Measurements from ENCODE around the gene RBM25. TPM values are rescaled to one million over a fixed set of nuclear protein-coding genes. Genes with fewer than 3 reads are reported as not detected.

RBM25 gene
- total RNA-seq, 1 experiment from 2014 or later, result 59.7 TPM

GRCh38 chr14:73143003-73143402 is 84.7 kb downstream of the RBM25 start:
- Histone ChIP-seq H3K4me3 (ENCODE audit: low read depth in 2 of 2, low read length in 2 of 2) (no peak overlapping the region), H3K36me3 (ENCODE audit: control insufficient read depth, insufficient read depth, low read length) (no peaks in the 10 kb centered on the region), H3K4me1 (ENCODE audit: control insufficient read depth, insufficient read depth, low read length) (no peaks in the 10 kb centered on the region; the same call in 1 of the 2 replicates), H3K27me3 (ENCODE audit: control insufficient read depth, insufficient read depth, low read length) (no peaks in the 10 kb centered on the region), H3K9me3 (ENCODE audit: control insufficient read depth, insufficient read depth, low read depth, low read length) (no peaks in the 10 kb centered on the region), H3K27ac (ENCODE audit: low read length) (no peak overlapping the region)
- POLR2A ChIA-PET, result no interaction called here
- in situ Hi-C loops (cut with HindIII; ENCODE audit: low pct_unique_long_range_greater_than_20kb, low sequenced_read_pairs) (no loop called here), intact Hi-C loops (cut with micrococcal nuclease; ENCODE audit: unreplicated experiment) (no loop called here)
- TF ChIP-seq TCF7L2 (IDR thresholded peaks at IDR 0.05; ENCODE audit: low read depth, low read length) (no peak), SIN3A (IDR thresholded peaks at IDR 0.05; ENCODE audit: borderline replicate concordance, insufficient read depth, low read depth, low read length) (no peak), CTCF (IDR thresholded peaks at IDR 0.05) (no peak), POLR2AphosphoS5 (IDR thresholded peaks at IDR 0.05; ENCODE audit: low read depth, low read length) (no peak)
- TF ChIP-seq, protein P1, sequence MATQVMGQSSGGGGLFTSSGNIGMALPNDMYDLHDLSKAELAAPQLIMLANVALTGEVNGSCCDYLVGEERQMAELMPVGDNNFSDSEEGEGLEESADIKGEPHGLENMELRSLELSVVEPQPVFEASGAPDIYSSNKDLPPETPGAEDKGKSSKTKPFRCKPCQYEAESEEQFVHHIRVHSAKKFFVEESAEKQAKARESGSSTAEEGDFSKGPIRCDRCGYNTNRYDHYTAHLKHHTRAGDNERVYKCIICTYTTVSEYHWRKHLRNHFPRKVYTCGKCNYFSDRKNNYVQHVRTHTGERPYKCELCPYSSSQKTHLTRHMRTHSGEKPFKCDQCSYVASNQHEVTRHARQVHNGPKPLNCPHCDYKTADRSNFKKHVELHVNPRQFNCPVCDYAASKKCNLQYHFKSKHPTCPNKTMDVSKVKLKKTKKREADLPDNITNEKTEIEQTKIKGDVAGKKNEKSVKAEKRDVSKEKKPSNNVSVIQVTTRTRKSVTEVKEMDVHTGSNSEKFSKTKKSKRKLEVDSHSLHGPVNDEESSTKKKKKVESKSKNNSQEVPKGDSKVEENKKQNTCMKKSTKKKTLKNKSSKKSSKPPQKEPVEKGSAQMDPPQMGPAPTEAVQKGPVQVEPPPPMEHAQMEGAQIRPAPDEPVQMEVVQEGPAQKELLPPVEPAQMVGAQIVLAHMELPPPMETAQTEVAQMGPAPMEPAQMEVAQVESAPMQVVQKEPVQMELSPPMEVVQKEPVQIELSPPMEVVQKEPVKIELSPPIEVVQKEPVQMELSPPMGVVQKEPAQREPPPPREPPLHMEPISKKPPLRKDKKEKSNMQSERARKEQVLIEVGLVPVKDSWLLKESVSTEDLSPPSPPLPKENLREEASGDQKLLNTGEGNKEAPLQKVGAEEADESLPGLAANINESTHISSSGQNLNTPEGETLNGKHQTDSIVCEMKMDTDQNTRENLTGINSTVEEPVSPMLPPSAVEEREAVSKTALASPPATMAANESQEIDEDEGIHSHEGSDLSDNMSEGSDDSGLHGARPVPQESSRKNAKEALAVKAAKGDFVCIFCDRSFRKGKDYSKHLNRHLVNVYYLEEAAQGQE (IDR thresholded peaks at IDR 0.05; ENCODE audit: insufficient read depth in 1 of 2, low read depth in 2 of 2, low read length in 1 of 2), result no peak
- CTCF ChIA-PET, result no interaction called here
- no TSS peak for BruUV-seq (replicated peaks)
- no peak for DNase-seq (ENCODE audit: low read depth, low spot score)
- ATAC-seq, result no peak

GRCh38 chr14:73143617-73144016 is 85.3 kb downstream of the RBM25 start:
- Histone ChIP-seq H3K4me3 (ENCODE audit: low read depth in 2 of 2, low read length in 2 of 2) (no peak overlapping the region), H3K27me3 (ENCODE audit: control insufficient read depth, insufficient read depth, low read length) (no peaks in the 10 kb centered on the region), H3K9me3 (ENCODE audit: control insufficient read depth, insufficient read depth, low read depth, low read length) (no peaks in the 10 kb centered on the region), H3K27ac (ENCODE audit: low read length) (no peak overlapping the region), H3K4me1 (ENCODE audit: control insufficient read depth, insufficient read depth, low read length) (no peaks in the 10 kb centered on the region; the same call in 1 of the 2 replicates), H3K36me3 (ENCODE audit: control insufficient read depth, insufficient read depth, low read length) (no peaks in the 10 kb centered on the region)
- BruUV-seq (replicated peaks), result no TSS peak
- POLR2A ChIA-PET, result no interaction called here
- ATAC-seq, result no peak
- intact Hi-C loops (cut with micrococcal nuclease; ENCODE audit: unreplicated experiment), result no loop called here
- in situ Hi-C loops (cut with HindIII; ENCODE audit: low pct_unique_long_range_greater_than_20kb, low sequenced_read_pairs), result no loop called here
- DNase-seq (ENCODE audit: low read depth, low spot score), result no peak
- CTCF ChIA-PET, result interaction anchor here (0.7 kb wide), 1 partner anchor 27 kb away, joined by 12 read pairs; no protein-coding TSS in a partner anchor
- TF ChIP-seq TCF7L2 (IDR thresholded peaks at IDR 0.05; ENCODE audit: low read depth, low read length) (no peak), SIN3A (IDR thresholded peaks at IDR 0.05; ENCODE audit: borderline replicate concordance, insufficient read depth, low read depth, low read length) (no peak), POLR2AphosphoS5 (IDR thresholded peaks at IDR 0.05; ENCODE audit: low read depth, low read length) (no peak), CTCF (IDR thresholded peaks at IDR 0.05) (no peak)
- TF ChIP-seq, protein P1 (IDR thresholded peaks at IDR 0.05; ENCODE audit: insufficient read depth in 1 of 2, low read depth in 2 of 2, low read length in 1 of 2), result no peak
